ENCODE data around the gene ITGAX. TPM values are rescaled to one million over a fixed set of nuclear protein-coding genes. Genes with fewer than 3 reads are reported as not detected.

Gene ITGAX
- total RNA-seq, 4 donors from 2014 or later: 4.7 to 158 (median 7.3) TPM

DNA sequence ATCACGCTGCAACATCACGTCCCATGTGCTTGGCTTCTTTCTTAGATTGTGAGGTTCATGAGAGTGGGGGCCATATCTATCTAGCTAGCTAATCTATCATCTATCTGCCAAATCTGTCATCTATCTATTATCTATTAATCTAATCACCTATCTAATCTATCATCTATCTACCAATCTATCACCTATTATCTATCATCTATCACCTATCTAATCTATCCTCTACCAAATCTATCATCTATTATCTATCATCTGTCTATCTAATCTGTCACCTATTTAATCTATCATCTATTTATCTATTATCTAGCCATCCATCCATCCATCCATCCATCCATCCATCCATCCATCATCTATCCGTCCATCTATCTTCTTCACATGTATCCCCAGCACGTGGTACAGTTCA lies 59.0 kb downstream of the ITGAX start:
- TF ChIP-seq, protein P1, sequence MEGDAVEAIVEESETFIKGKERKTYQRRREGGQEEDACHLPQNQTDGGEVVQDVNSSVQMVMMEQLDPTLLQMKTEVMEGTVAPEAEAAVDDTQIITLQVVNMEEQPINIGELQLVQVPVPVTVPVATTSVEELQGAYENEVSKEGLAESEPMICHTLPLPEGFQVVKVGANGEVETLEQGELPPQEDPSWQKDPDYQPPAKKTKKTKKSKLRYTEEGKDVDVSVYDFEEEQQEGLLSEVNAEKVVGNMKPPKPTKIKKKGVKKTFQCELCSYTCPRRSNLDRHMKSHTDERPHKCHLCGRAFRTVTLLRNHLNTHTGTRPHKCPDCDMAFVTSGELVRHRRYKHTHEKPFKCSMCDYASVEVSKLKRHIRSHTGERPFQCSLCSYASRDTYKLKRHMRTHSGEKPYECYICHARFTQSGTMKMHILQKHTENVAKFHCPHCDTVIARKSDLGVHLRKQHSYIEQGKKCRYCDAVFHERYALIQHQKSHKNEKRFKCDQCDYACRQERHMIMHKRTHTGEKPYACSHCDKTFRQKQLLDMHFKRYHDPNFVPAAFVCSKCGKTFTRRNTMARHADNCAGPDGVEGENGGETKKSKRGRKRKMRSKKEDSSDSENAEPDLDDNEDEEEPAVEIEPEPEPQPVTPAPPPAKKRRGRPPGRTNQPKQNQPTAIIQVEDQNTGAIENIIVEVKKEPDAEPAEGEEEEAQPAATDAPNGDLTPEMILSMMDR (IDR thresholded peaks at IDR 0.05; ENCODE audit: low read depth): no peak

DNA sequence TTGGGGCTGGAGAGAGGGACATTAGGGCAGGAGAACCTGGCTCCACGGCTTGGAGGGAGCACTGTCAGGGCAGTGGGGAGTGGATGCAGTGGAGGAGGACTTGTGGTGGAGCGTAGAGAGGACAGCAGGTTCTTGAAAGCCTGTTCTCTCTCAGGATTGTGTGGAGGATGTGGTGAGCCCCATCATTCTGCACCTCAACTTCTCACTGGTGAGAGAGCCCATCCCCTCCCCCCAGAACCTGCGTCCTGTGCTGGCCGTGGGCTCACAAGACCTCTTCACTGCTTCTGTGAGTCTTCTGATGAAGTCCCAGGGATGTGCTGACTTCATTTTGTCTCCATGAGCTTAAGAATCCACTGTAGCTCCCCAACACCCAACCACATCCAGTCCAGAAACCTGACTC lies 59.7 kb downstream of the ITGAX start:
- TF ChIP-seq, protein P1 (IDR thresholded peaks at IDR 0.05; ENCODE audit: low read depth): no peak

DNA sequence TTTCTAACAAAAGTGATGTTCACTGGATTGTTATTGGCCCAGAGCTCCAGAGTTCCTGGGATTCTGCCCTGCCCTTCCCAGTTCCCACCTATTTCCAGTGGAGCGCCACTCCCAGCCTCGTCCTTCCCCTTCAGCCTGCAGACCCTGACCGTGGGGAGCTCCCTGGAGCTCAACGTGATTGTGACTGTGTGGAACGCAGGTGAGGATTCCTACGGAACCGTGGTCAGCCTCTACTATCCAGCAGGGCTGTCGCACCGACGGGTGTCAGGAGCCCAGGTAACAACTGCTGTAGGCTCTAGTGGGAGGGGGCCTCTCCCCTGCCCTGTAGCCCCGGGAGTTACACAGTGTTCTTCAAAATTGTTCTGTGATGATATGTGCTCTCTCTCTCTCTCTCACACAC lies 61.4 kb downstream of the ITGAX start:
- TF ChIP-seq, protein P1 (IDR thresholded peaks at IDR 0.05; ENCODE audit: low read depth): no peak

DNA sequence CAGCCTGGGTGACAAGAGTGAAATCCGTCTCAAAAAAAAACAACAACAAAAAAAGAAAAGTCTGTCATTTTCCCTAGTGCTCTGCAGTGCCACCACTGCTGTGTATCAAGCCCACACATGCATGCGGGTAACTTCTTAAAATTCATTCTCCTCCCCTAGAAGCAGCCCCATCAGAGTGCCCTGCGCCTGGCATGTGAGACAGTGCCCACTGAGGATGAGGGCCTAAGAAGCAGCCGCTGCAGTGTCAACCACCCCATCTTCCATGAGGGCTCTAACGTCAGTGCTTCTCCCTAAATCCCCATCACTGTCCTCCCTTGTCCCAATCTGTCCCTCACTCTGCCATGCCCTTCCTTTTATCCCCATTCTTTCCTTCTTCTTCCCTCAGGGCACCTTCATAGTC lies 62.9 kb downstream of the ITGAX start:
- TF ChIP-seq, protein P1 (IDR thresholded peaks at IDR 0.05; ENCODE audit: low read depth): no peak

DNA sequence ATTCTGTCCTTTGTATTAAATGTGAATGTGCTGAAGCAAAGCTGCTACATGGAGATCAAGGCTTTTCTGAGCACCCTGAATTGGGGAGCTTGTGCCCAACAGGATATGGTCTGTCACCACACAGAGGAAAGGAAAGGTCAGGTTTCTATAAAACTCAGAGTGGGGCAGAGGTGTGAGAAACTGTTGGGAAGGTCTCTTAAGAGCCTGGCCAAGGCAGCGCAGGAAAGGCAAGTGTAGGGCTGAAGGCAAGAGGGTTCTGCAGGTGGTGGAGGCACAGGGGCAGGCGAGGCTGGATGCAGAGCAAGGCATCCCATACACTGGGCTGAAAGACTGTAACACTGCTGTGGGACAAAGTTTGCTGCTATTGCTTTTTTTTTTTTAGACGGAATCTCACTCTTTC lies 65.1 kb downstream of the ITGAX start:
- TF ChIP-seq, protein P1 (IDR thresholded peaks at IDR 0.05; ENCODE audit: low read depth): no peak

DNA sequence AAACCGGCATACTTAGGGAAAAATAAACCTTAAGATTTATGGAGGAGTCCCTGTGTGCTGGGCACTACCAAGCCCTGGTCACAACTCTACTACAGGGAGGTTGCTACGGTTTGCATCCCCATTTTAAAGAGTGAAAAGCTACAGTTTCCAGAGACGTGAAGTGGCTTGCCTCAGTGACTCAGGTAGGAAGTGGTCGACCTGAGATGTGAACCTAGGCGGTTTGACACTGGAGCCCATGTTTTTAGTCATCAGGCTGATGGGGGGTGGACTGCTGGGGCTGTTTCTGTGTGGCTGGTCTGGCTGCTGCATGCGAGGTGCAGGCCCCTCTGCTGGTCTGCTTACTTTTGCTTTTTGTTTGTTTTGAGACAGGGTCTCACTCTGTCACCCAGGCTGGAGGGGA lies 66.6 kb downstream of the ITGAX start:
- TF ChIP-seq, protein P1 (IDR thresholded peaks at IDR 0.05; ENCODE audit: low read depth): no peak

DNA sequence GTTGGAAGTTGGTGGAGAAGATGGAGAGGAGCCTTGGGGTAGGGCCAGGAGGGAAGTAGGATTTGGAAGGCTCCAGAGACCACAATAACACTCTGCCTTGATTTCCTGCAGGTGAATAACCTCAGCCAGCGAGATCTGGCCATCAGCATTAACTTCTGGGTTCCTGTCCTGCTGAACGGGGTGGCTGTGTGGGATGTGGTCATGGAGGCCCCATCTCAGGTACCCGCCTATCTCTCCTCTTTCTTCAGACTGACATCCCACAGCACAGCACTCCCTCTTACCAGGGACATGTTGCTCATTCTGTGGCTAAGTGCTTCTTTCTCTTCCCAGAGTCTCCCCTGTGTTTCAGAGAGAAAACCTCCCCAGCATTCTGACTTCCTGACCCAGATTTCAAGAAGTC lies 68.3 kb downstream of the ITGAX start:
- TF ChIP-seq, protein P1 (IDR thresholded peaks at IDR 0.05; ENCODE audit: low read depth): no peak
